Panc1 (cell line): ENCODE data around the gene ADAM10. TPM values are rescaled to one million over a fixed set of nuclear protein-coding genes. Genes with fewer than 3 reads are reported as not detected.

Experiments used
- ATAC-seq: fragments of 200-7000 bp; cut with Tn5 transposase; 2 replicates; pipeline ENCODE4 v1.9.1; 2020; ENCODE audit warnings: mild to moderate bottlenecking, moderate library complexity
- BruUV-seq: library from RNA; stranded (reverse); fragments of 400-500 nt; replicated peaks from 2 replicates; lab custom pipeline; 2021; lab: Mats Ljungman, UMichigan
- CTCF ChIA-PET: fragments of 300-600 bp; sonication (Branson Sonifier 250); formaldehyde crosslinking; loops from one replicate; lab custom pipeline; 2022; ENCODE audit warnings: antibody characterized with exemption; lab: Charles Lee
- POLR2A ChIA-PET: fragments of 300-600 bp; sonication (Branson Sonifier 250); formaldehyde crosslinking; loops from one replicate; lab custom pipeline; 2022; ENCODE audit warnings: antibody characterized with exemption; lab: Charles Lee
- DNase-seq: peaks from one replicate; pipeline ENCODE4 v3.0.0-alpha.2; 2010; ENCODE audit warnings: low read depth, low spot score
- H3K27ac ChIP-seq: 2 replicates; pipeline ENCODE4 v1.5.1; 2011; ENCODE audit warnings: mild to moderate bottlenecking, low read length, inconsistent platforms
- H3K27me3 ChIP-seq: fragments of 200-500 bp; sonication (Bioruptor generic); 2 replicates; pipeline ENCODE4 v1.6.0; 2014; ENCODE audit warnings: low read length, inconsistent platforms; ENCODE audit not compliant: control insufficient read depth, insufficient read depth
- H3K36me3 ChIP-seq: fragments of 200-500 bp; sonication (Bioruptor generic); 2 replicates; pipeline ENCODE4 v1.5.1; 2014; ENCODE audit warnings: inconsistent platforms, mild to moderate bottlenecking, low read length, moderate library complexity; ENCODE audit not compliant: control insufficient read depth, insufficient read depth
- H3K4me1 ChIP-seq: 2 replicates; pipeline ENCODE4 v1.5.1; 2011; ENCODE audit warnings: inconsistent platforms, mild to moderate bottlenecking, low read length, moderate library complexity; ENCODE audit not compliant: control insufficient read depth, insufficient read depth
- H3K4me3 ChIP-seq, 2 experiments: 2 replicates each; pipeline ENCODE4 v1.5.1; 2011 to 2012; ENCODE audit warnings: low read depth in 2 of 2, low read length in 2 of 2, mild to moderate bottlenecking in 2 of 2, inconsistent platforms in 1 of 2, moderate library complexity in 1 of 2
- H3K9me3 ChIP-seq: fragments of 200-500 bp; sonication (Bioruptor generic); 2 replicates; pipeline ENCODE4 v1.5.1; 2014; ENCODE audit warnings: low read depth, mild to moderate bottlenecking, inconsistent platforms, low read length, moderate library complexity; ENCODE audit not compliant: control insufficient read depth, insufficient read depth
- POLR2AphosphoS5 ChIP-seq: IDR thresholded peaks from 2 replicates; pipeline ENCODE4 v1.6.1; 2012; ENCODE audit warnings: mild to moderate bottlenecking, low read depth, low read length, moderate library complexity
- SIN3A ChIP-seq: IDR thresholded peaks from 2 replicates; pipeline ENCODE4 v1.6.1; 2012; ENCODE audit warnings: low read depth, mild to moderate bottlenecking, low read length, moderate library complexity, borderline replicate concordance; ENCODE audit not compliant: insufficient read depth
- TCF7L2 ChIP-seq: IDR thresholded peaks from 2 replicates; pipeline ENCODE4 v1.6.1; 2011; ENCODE audit warnings: mild to moderate bottlenecking, low read depth, low read length, inconsistent platforms
- in situ Hi-C: cut with HindIII; loops from 2 replicates; pipeline ENCODE4 v1.10.0; 2016; ENCODE audit warnings: low sequenced_read_pairs, low pct_unique_long_range_greater_than_20kb
- intact Hi-C: fragments of 100-400 bp; cut with micrococcal nuclease; formaldehyde crosslinking; loops from one replicate; pipeline ENCODE4 v1.10.0; 2022; ENCODE audit not compliant: unreplicated experiment
- total RNA-seq: library from RNA; stranded (reverse); gene quantifications from one replicate; pipeline ENCODE4 v1.2.1, GENCODE V29; 2021; ENCODE audit not compliant: unreplicated experiment
- TF ChIP-seq, protein P1 (sequence below), 2 experiments: IDR thresholded peaks; 2 replicates each; pipeline ENCODE4 v1.6.1; 2011 to 2012; ENCODE audit warnings: low read depth in 2 of 2, control low read depth in 1 of 2, low read length in 1 of 2, mild to moderate bottlenecking in 1 of 2, moderate library complexity in 1 of 2; ENCODE audit not compliant: insufficient read depth in 1 of 2
- TF ChIP-seq, protein P2 (sequence below): fragments of 450-650 bp; IDR thresholded peaks from 2 replicates; pipeline ENCODE4 v1.5.1; 2017; ENCODE audit warnings: mild to moderate bottlenecking

ADAM10 gene
- total RNA-seq, 1 experiment from 2014 or later: 176 TPM

DNA sequence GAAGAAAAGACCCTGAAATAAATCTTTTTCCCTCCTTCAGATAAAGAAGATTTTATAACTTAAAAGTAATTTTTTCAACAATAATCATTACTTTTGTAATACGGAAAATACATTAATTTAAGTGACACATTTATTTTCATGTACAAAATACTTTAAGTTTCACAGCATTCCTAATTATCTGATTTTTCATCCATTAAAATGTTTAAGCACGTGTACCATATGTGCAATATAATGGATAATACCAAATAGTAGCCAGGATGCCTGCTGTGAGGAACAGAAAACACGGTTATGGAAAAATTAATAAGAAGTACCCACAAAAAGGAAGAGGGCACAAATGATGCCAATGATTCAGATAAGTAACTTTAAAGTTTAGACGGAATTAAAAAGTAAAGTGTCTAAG is 33.5 kb downstream of the ADAM10 start:
- H3K36me3 ChIP-seq: no peaks in the 10 kb centered on the region
- no peaks in the 10 kb centered on the region for H3K27me3 ChIP-seq
- H3K9me3 ChIP-seq: no peaks in the 10 kb centered on the region
- intact Hi-C loops: no loop called here
- ATAC-seq (no peak), DNase-seq (no peak)
- TF ChIP-seq POLR2AphosphoS5 (no peak), TCF7L2 (no peak), SIN3A (no peak)
- TF ChIP-seq, protein P1, sequence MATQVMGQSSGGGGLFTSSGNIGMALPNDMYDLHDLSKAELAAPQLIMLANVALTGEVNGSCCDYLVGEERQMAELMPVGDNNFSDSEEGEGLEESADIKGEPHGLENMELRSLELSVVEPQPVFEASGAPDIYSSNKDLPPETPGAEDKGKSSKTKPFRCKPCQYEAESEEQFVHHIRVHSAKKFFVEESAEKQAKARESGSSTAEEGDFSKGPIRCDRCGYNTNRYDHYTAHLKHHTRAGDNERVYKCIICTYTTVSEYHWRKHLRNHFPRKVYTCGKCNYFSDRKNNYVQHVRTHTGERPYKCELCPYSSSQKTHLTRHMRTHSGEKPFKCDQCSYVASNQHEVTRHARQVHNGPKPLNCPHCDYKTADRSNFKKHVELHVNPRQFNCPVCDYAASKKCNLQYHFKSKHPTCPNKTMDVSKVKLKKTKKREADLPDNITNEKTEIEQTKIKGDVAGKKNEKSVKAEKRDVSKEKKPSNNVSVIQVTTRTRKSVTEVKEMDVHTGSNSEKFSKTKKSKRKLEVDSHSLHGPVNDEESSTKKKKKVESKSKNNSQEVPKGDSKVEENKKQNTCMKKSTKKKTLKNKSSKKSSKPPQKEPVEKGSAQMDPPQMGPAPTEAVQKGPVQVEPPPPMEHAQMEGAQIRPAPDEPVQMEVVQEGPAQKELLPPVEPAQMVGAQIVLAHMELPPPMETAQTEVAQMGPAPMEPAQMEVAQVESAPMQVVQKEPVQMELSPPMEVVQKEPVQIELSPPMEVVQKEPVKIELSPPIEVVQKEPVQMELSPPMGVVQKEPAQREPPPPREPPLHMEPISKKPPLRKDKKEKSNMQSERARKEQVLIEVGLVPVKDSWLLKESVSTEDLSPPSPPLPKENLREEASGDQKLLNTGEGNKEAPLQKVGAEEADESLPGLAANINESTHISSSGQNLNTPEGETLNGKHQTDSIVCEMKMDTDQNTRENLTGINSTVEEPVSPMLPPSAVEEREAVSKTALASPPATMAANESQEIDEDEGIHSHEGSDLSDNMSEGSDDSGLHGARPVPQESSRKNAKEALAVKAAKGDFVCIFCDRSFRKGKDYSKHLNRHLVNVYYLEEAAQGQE (IDR thresholded peaks at IDR 0.05; ENCODE audit: insufficient read depth in 1 of 2, low read depth in 2 of 2, low read length in 1 of 2): no peak
- TF ChIP-seq, protein P2, sequence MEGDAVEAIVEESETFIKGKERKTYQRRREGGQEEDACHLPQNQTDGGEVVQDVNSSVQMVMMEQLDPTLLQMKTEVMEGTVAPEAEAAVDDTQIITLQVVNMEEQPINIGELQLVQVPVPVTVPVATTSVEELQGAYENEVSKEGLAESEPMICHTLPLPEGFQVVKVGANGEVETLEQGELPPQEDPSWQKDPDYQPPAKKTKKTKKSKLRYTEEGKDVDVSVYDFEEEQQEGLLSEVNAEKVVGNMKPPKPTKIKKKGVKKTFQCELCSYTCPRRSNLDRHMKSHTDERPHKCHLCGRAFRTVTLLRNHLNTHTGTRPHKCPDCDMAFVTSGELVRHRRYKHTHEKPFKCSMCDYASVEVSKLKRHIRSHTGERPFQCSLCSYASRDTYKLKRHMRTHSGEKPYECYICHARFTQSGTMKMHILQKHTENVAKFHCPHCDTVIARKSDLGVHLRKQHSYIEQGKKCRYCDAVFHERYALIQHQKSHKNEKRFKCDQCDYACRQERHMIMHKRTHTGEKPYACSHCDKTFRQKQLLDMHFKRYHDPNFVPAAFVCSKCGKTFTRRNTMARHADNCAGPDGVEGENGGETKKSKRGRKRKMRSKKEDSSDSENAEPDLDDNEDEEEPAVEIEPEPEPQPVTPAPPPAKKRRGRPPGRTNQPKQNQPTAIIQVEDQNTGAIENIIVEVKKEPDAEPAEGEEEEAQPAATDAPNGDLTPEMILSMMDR: no peak
- no peak overlapping the region for H3K4me3 ChIP-seq
- no peaks in the 10 kb centered on the region for H3K4me1 ChIP-seq
- in situ Hi-C loops: no loop called here
- BruUV-seq: no TSS peak
- H3K27ac ChIP-seq: no peak overlapping the region
- ChIA-PET CTCF (interaction anchor here (0.7 kb wide), 1 partner anchor 16 kb away, joined by 3 read pairs; no protein-coding TSS in a partner anchor), POLR2A (no interaction called here)

DNA sequence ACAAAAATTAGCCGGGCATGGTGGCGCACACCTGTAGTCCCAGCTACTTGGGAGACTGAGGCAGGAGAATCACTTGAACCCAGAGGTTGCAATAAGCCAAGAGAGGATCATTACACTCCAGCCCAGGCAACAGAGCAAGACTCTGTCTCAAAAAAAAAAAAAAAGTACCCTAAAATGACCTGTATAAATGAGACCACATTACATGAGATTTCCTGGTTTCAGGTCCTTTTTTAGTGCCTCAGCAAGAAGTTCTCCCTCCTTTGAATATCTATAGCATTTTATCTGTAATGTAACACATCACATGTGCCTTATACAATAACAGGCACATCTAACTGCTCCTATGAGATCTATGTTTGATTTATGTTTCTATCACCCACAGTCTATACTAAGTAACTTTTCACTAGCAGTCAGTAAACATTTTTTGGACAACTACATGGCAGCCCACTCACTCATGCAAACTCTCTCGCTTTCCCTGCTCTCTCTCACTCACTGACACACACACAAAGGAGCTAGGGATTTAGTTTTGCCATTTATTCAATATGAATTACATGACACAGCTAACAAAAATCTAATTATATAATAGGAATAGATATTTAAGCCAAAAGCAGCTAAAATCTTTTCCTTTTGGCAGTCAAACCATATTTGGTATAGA is 34.1 kb downstream of the ADAM10 start:
- no peak overlapping the region for H3K4me3 ChIP-seq
- in situ Hi-C loops: no loop called here
- no peak for ATAC-seq
- ChIA-PET CTCF (interaction anchor here (0.7 kb wide), 1 partner anchor 17 kb away, joined by 3 read pairs; no protein-coding TSS in a partner anchor), POLR2A (no interaction called here)
- H3K27me3 ChIP-seq: no peaks in the 10 kb centered on the region
- DNase-seq: no peak
- H3K9me3 ChIP-seq: no peaks in the 10 kb centered on the region
- H3K27ac ChIP-seq: no peak overlapping the region
- BruUV-seq: no TSS peak
- no peaks in the 10 kb centered on the region for H3K4me1 ChIP-seq
- intact Hi-C loops: no loop called here
- no peaks in the 10 kb centered on the region for H3K36me3 ChIP-seq
- TF ChIP-seq, protein P2: no peak
- TF ChIP-seq, protein P1 (IDR thresholded peaks at IDR 0.05; ENCODE audit: insufficient read depth in 1 of 2, low read depth in 2 of 2, low read length in 1 of 2): no peak
- TF ChIP-seq SIN3A (no peak), TCF7L2 (no peak), POLR2AphosphoS5 (no peak)
